Measurements from ENCODE around the gene MAT1A.
"Not testable (repeated sequence)": the region's sequence is repeated elsewhere in the genome, so short reads cannot be mapped to it uniquely, and the experiment has no call there.

The MAT1A gene

GRCh38 chr10:80253266-80253962, 36.0 kb downstream of the MAT1A start:
- DNase-seq (ENCODE audit: low spot score): no peak
- TF ChIP-seq CTCF (IDR thresholded peaks at IDR 0.05): no peak
- Histone ChIP-seq H3K27ac (no peak overlapping the region), H3K4me3 (no peak overlapping the region)

- Histone ChIP-seq H3K4me3 (no peak overlapping the region), H3K27ac (no peak overlapping the region)
- no peak for TF ChIP-seq CTCF (IDR thresholded peaks at IDR 0.05)
- DNase-seq (ENCODE audit: low spot score): no peak
Measured at GRCh38 chr10:80252296-80252887, 37.1 kb downstream of the MAT1A start.

- not testable (repeated sequence) for DNase-seq (ENCODE audit: low spot score); H3K27ac ChIP-seq; H3K4me3 ChIP-seq
Measured at GRCh38 chr10:80251703-80252280, 37.7 kb downstream of the MAT1A start.

- H3K4me3 ChIP-seq; DNase-seq (ENCODE audit: low spot score); H3K27ac ChIP-seq: not testable (repeated sequence)
Measured at GRCh38 chr10:80250399-80250798, 39.1 kb downstream of the MAT1A start.

- not testable (repeated sequence) for H3K27ac ChIP-seq; H3K4me3 ChIP-seq; DNase-seq (ENCODE audit: low spot score)
Measured at GRCh38 chr10:80249906-80250305, 39.6 kb downstream of the MAT1A start.

- not testable (repeated sequence) for H3K4me3 ChIP-seq; DNase-seq (ENCODE audit: low spot score); H3K27ac ChIP-seq
Measured at GRCh38 chr10:80247611-80248010, 41.8 kb downstream of the MAT1A start.

- not testable (repeated sequence) for H3K4me3 ChIP-seq; H3K27ac ChIP-seq; DNase-seq (ENCODE audit: low spot score)
Measured at GRCh38 chr10:80244371-80244770, 45.1 kb downstream of the MAT1A start.

- not testable (repeated sequence) for DNase-seq (ENCODE audit: low spot score); H3K27ac ChIP-seq; H3K4me3 ChIP-seq
Measured at GRCh38 chr10:80242341-80242740, 47.1 kb downstream of the MAT1A start.

GRCh38 chr10:80236457-80236856, 53.0 kb downstream of the MAT1A start:
- H3K27ac ChIP-seq; H3K4me3 ChIP-seq; DNase-seq (ENCODE audit: low spot score): not testable (repeated sequence)

- H3K27ac ChIP-seq; H3K4me3 ChIP-seq; DNase-seq (ENCODE audit: low spot score): not testable (repeated sequence)
Measured at GRCh38 chr10:80234331-80235235, 54.9 kb downstream of the MAT1A start.

GRCh38 chr10:80233871-80234270, 55.6 kb downstream of the MAT1A start:
- H3K27ac ChIP-seq; H3K4me3 ChIP-seq; DNase-seq (ENCODE audit: low spot score): not testable (repeated sequence)

GRCh38 chr10:80226723-80227122, 62.7 kb downstream of the MAT1A start:
- not testable (repeated sequence) for H3K4me3 ChIP-seq; H3K27ac ChIP-seq; DNase-seq (ENCODE audit: low spot score)

- H3K27ac ChIP-seq; H3K4me3 ChIP-seq; DNase-seq (ENCODE audit: low spot score): not testable (repeated sequence)
Measured at GRCh38 chr10:80223031-80223419, 66.4 kb downstream of the MAT1A start.

Measured in coronary artery (tissue), 2 donors.